Heart left ventricle (tissue), 13 donors: Measurements from ENCODE around the gene ARRDC2.

Source experiments
- CTCF ChIP-seq, 12 donors: fragments of 200-600 bp; sonication (generic) in 4 of 12; IDR thresholded peaks; one replicate each; pipeline versions ENCODE4 v1.5.0 to v1.8.0; 2018 to 2022; ENCODE audit warnings: antibody characterized with exemption in 12 of 12, mild to moderate bottlenecking in 5 of 12
- POLR2A ChIP-seq, 2 donors: fragments of 450-650 bp; IDR thresholded peaks; one replicate each; pipeline ENCODE4 v1.6.1; 2017; ENCODE audit warnings: antibody characterized with exemption in 2 of 2, mild to moderate bottlenecking in 2 of 2, moderate library complexity in 2 of 2
- donor health status: ischemic (EF 13 %, LVEDD 7.1; RV severe dilation, severe dysfunction).
- donor health status: DM: no; HTN: yes; CAD: no.
- donor health status: DM: no; HTN: no; CAD: no.
- donor health status: ischemic (EF 25% LVEDD 6.9; RV normal size, moderate dysfunction).
- donor health status: ischemic (EF 25% LVEDD 5.7; RV mildly dilated, moderate dysfunction).
- donor health status: ischemic (EF 35%, LVEDD 5.7; RV mildly dilated, moderate dysfunction).
- donor health status: nonischemic (EF 11% LVEDD 7.7; RV severe dilation, severe dysfunction).
- donor health status: DM: yes; HTN: yes; CAD: no.
- donor health status: PGD.
- donor health status: ischemic (EF 29% LVEDD 5.4; RV normal size, mild dysfunction).
- donor health status: nonischemic (EF 23%, LVEDD 6.1; RV moderate dilation, normal function).

GRCh38 chr19:17967257-17968051 lies 40.5 kb upstream of the ARRDC2 start:
- no peak for TF ChIP-seq CTCF (IDR thresholded peaks at IDR 0.05)
- no peak for TF ChIP-seq POLR2A (IDR thresholded peaks at IDR 0.05)
